GM23338 (cell line): ENCODE measurements around the gene POU6F1. TPM values are rescaled to one million over a fixed set of nuclear protein-coding genes. Genes with fewer than 3 reads are reported as not detected.

Experiments used
- ATAC-seq: fragments of 200-7000 bp; cut with Tn5 transposase; 3 replicates; pipeline ENCODE4 v1.9.1; 2020
- DNase-seq: peaks from one replicate; pipeline ENCODE4 v3.0.0-alpha.2; 2015; ENCODE audit warnings: low spot score
- H2AFZ ChIP-seq: fragments of 200-600 bp; sonication (generic); 2 replicates; pipeline ENCODE4 v1.8.0; 2016; ENCODE audit warnings: antibody characterized with exemption, mild to moderate bottlenecking, moderate library complexity
- H3F3A ChIP-seq: fragments of 200-600 bp; sonication (generic); replicated peaks from 2 replicates; pipeline ENCODE4 v1.8.0; 2017; ENCODE audit warnings: antibody characterized with exemption, mixed run types, low read depth
- H3K27ac ChIP-seq: fragments of 200-600 bp; sonication (generic); 2 replicates; pipeline ENCODE4 v1.6.1; 2016; ENCODE audit warnings: low read depth
- H3K27me3 ChIP-seq: fragments of 200-600 bp; sonication (generic); 2 replicates; pipeline ENCODE4 v1.8.0; 2016; ENCODE audit warnings: mild to moderate bottlenecking, mixed run types, moderate library complexity; ENCODE audit not compliant: insufficient read depth
- H3K36me3 ChIP-seq: fragments of 200-600 bp; sonication (generic); 2 replicates; pipeline ENCODE4 v1.8.0; 2016; ENCODE audit warnings: mild to moderate bottlenecking; ENCODE audit not compliant: insufficient read depth
- H3K4me1 ChIP-seq: fragments of 200-600 bp; sonication (generic); 2 replicates; pipeline ENCODE4 v1.8.0; 2016; ENCODE audit warnings: mild to moderate bottlenecking, moderate library complexity; ENCODE audit not compliant: insufficient read depth
- H3K4me2 ChIP-seq: fragments of 200-600 bp; sonication (generic); 2 replicates; pipeline ENCODE4 v1.7.1; 2017; ENCODE audit warnings: mixed run types
- H3K4me3 ChIP-seq: fragments of 200-600 bp; sonication (generic); 2 replicates; pipeline ENCODE4 v1.6.1; 2016; ENCODE audit warnings: mixed run types
- H3K79me2 ChIP-seq: fragments of 200-600 bp; sonication (generic); replicated peaks from 2 replicates; pipeline ENCODE4 v1.8.0; 2017; ENCODE audit warnings: mild to moderate bottlenecking; ENCODE audit not compliant: insufficient read depth
- H3K9me2 ChIP-seq: fragments of 200-600 bp; sonication (generic); 2 replicates; pipeline ENCODE4 v1.8.0; 2017; ENCODE audit not compliant: insufficient read depth
- H4K20me1 ChIP-seq: fragments of 200-600 bp; sonication (generic); replicated peaks from 2 replicates; pipeline ENCODE4 v1.8.0; 2017; ENCODE audit warnings: mild to moderate bottlenecking; ENCODE audit not compliant: insufficient read depth
- H3K27ac Mint-ChIP-seq: 2 replicates; pipeline ENCODE4 v1.8.0; 2020; ENCODE audit warnings: inconsistent platforms, mild to moderate bottlenecking, moderate library complexity, mixed read lengths
- H3K27me3 Mint-ChIP-seq: 3 replicates; pipeline ENCODE4 v1.8.0; 2022; ENCODE audit warnings: low read depth, mild to moderate bottlenecking, moderate library complexity, mixed read lengths, inconsistent platforms; ENCODE audit not compliant: insufficient read depth, poor library complexity
- H3K36me3 Mint-ChIP-seq: 3 replicates; pipeline ENCODE4 v1.8.0; 2021; ENCODE audit warnings: low read depth, mild to moderate bottlenecking, inconsistent platforms, moderate library complexity, mixed read lengths
- H3K4me1 Mint-ChIP-seq: 3 replicates; pipeline ENCODE4 v1.8.0; 2020; ENCODE audit warnings: mild to moderate bottlenecking, inconsistent platforms, mixed read lengths
- H3K4me3 Mint-ChIP-seq: 3 replicates; pipeline ENCODE4 v1.8.0; 2021; ENCODE audit warnings: moderate library complexity, mild to moderate bottlenecking, inconsistent platforms, mixed read lengths
- H3K9me3 Mint-ChIP-seq: 3 replicates; pipeline ENCODE4 v1.8.0; 2020; ENCODE audit warnings: moderate library complexity, mild to moderate bottlenecking, inconsistent platforms, mixed read lengths
- NANOG ChIP-seq: IDR thresholded peaks from 2 replicates; pipeline ENCODE4 v1.6.1; 2016; ENCODE audit warnings: antibody characterized with exemption, borderline replicate concordance
- POLR2AphosphoS5 ChIP-seq: IDR thresholded peaks from 2 replicates; pipeline ENCODE4 v1.6.1; 2016; ENCODE audit warnings: antibody characterized with exemption, low read depth
- STAT1 ChIP-seq: IDR thresholded peaks from one replicate; pipeline ENCODE4 v1.6.1; 2016; ENCODE audit warnings: antibody characterized with exemption; ENCODE audit not compliant: unreplicated experiment
- polyA plus RNA-seq: library from polyadenylated mRNA; unstranded; fragments of >200 nt; fragmentation: Nextera tagmentation; extraction: Ambion mirVana; gene quantifications from 2 replicates; pipeline ENCODE4 v1.2.1, GENCODE V29; 2016
- total RNA-seq: library from RNA; depleted of rRNA; stranded (reverse); fragments of >200 nt; shearing (Covaris generic); gene quantifications from 2 replicates; pipeline ENCODE4 v1.2.3, GENCODE V29; 2014
- TF ChIP-seq, protein P1 (sequence below): IDR thresholded peaks from one replicate; pipeline ENCODE4 v1.6.1; 2018; ENCODE audit warnings: antibody characterized with exemption; ENCODE audit not compliant: unreplicated experiment
- TF ChIP-seq, protein P2 (sequence below): fragments of 250-450 bp; sonication (Bioruptor Pico); IDR thresholded peaks from 2 replicates; pipeline ENCODE4 v1.5.0; 2020; ENCODE audit warnings: mild to moderate bottlenecking, moderate library complexity

POU6F1 gene
- total and polyA plus RNA-seq, 2 experiments from 2014 or later, result 3.0 to 4.0 TPM

GRCh38 chr12:51263341-51263740 is 45.5 kb upstream of the POU6F1 start:
- no peaks in the 10 kb centered on the region for H3K4me1 ChIP-seq
- H3K9me2 ChIP-seq, result no peaks in the 10 kb centered on the region
- 0 out of 2 replicates have a peak, but pooled peaks cover 3% of the 10 kb centered on the region for H3K36me3 ChIP-seq
- Mint-ChIP-seq H3K36me3 (no peaks in the 10 kb centered on the region; the same call in 2 of the 3 replicates), H3K4me3 (no peak overlapping the region), H3K27me3 (no peaks in the 10 kb centered on the region), H3K4me1 (peaks cover 11% of the 10 kb centered on the region), H3K27ac (no peak overlapping the region), H3K9me3 (no peaks in the 10 kb centered on the region)
- no peak for TF ChIP-seq NANOG
- no peak for TF ChIP-seq STAT1
- TF ChIP-seq, protein P1, sequence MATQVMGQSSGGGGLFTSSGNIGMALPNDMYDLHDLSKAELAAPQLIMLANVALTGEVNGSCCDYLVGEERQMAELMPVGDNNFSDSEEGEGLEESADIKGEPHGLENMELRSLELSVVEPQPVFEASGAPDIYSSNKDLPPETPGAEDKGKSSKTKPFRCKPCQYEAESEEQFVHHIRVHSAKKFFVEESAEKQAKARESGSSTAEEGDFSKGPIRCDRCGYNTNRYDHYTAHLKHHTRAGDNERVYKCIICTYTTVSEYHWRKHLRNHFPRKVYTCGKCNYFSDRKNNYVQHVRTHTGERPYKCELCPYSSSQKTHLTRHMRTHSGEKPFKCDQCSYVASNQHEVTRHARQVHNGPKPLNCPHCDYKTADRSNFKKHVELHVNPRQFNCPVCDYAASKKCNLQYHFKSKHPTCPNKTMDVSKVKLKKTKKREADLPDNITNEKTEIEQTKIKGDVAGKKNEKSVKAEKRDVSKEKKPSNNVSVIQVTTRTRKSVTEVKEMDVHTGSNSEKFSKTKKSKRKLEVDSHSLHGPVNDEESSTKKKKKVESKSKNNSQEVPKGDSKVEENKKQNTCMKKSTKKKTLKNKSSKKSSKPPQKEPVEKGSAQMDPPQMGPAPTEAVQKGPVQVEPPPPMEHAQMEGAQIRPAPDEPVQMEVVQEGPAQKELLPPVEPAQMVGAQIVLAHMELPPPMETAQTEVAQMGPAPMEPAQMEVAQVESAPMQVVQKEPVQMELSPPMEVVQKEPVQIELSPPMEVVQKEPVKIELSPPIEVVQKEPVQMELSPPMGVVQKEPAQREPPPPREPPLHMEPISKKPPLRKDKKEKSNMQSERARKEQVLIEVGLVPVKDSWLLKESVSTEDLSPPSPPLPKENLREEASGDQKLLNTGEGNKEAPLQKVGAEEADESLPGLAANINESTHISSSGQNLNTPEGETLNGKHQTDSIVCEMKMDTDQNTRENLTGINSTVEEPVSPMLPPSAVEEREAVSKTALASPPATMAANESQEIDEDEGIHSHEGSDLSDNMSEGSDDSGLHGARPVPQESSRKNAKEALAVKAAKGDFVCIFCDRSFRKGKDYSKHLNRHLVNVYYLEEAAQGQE, result no peak
- TF ChIP-seq, protein P2, sequence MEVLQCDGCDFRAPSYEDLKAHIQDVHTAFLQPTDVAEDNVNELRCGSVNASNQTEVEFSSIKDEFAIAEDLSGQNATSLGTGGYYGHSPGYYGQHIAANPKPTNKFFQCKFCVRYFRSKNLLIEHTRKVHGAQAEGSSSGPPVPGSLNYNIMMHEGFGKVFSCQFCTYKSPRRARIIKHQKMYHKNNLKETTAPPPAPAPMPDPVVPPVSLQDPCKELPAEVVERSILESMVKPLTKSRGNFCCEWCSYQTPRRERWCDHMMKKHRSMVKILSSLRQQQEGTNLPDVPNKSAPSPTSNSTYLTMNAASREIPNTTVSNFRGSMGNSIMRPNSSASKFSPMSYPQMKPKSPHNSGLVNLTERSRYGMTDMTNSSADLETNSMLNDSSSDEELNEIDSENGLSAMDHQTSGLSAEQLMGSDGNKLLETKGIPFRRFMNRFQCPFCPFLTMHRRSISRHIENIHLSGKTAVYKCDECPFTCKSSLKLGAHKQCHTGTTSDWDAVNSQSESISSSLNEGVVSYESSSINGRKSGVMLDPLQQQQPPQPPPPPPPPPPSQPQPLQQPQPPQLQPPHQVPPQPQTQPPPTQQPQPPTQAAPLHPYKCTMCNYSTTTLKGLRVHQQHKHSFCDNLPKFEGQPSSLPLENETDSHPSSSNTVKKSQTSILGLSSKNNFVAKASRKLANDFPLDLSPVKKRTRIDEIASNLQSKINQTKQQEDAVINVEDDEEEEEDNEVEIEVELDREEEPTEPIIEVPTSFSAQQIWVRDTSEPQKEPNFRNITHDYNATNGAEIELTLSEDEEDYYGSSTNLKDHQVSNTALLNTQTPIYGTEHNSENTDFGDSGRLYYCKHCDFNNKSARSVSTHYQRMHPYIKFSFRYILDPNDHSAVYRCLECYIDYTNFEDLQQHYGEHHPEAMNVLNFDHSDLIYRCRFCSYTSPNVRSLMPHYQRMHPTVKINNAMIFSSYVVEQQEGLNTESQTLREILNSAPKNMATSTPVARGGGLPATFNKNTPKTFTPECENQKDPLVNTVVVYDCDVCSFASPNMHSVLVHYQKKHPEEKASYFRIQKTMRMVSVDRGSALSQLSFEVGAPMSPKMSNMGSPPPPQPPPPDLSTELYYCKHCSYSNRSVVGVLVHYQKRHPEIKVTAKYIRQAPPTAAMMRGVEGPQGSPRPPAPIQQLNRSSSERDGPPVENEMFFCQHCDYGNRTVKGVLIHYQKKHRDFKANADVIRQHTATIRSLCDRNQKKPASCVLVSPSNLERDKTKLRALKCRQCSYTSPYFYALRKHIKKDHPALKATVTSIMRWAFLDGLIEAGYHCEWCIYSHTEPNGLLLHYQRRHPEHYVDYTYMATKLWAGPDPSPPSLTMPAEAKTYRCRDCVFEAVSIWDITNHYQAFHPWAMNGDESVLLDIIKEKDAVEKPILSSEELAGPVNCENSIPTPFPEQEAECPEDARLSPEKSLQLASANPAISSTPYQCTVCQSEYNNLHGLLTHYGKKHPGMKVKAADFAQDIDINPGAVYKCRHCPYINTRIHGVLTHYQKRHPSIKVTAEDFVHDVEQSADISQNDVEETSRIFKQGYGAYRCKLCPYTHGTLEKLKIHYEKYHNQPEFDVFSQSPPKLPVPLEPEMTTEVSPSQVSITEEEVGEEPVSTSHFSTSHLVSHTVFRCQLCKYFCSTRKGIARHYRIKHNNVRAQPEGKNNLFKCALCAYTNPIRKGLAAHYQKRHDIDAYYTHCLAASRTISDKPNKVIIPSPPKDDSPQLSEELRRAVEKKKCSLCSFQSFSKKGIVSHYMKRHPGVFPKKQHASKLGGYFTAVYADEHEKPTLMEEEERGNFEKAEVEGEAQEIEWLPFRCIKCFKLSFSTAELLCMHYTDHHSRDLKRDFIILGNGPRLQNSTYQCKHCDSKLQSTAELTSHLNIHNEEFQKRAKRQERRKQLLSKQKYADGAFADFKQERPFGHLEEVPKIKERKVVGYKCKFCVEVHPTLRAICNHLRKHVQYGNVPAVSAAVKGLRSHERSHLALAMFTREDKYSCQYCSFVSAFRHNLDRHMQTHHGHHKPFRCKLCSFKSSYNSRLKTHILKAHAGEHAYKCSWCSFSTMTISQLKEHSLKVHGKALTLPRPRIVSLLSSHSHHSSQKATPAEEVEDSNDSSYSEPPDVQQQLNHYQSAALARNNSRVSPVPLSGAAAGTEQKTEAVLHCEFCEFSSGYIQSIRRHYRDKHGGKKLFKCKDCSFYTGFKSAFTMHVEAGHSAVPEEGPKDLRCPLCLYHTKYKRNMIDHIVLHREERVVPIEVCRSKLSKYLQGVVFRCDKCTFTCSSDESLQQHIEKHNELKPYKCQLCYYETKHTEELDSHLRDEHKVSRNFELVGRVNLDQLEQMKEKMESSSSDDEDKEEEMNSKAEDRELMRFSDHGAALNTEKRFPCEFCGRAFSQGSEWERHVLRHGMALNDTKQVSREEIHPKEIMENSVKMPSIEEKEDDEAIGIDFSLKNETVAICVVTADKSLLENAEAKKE (CRISPR knock-in tag), result no peak
- TF ChIP-seq POLR2AphosphoS5, result no peak
- no peaks in the 10 kb centered on the region for H4K20me1 ChIP-seq
- H2AFZ ChIP-seq, result no peak overlapping the region
- no peaks in the 10 kb centered on the region for H3K27me3 ChIP-seq
- no peak overlapping the region for H3K27ac ChIP-seq
- no peaks in the 10 kb centered on the region for H3F3A ChIP-seq
- H3K4me2 ChIP-seq, result no peak overlapping the region
- DNase-seq (no peak), ATAC-seq (no peak)
- no peak overlapping the region for H3K4me3 ChIP-seq
- no peaks in the 10 kb centered on the region for H3K79me2 ChIP-seq
